HepG2 (cell line): ENCODE data around the gene GIPC2. TPM values are rescaled to one million over a fixed set of nuclear protein-coding genes. Genes with fewer than 3 reads are reported as not detected.

Experiments used
- ATAC-seq: fragments of 200-7000 bp; cut with Tn5 transposase; 3 replicates; pipeline ENCODE4 v1.9.1; 2020; ENCODE audit warnings: mild to moderate bottlenecking, moderate library complexity
- BruUV-seq: library from RNA; stranded (reverse); fragments of 400-500 nt; replicated peaks from 2 replicates; lab custom pipeline; 2021; lab: Mats Ljungman, UMichigan
- CTCF ChIA-PET: fragments of 300-600 bp; formaldehyde crosslinking; extraction: SDS; loops from one replicate; lab custom pipeline; 2021; ENCODE audit warnings: low total read pairs, inconsistent platforms, low intra/inter-chr PET ratio; lab: Yijun Ruan, JAX
- POLR2A ChIA-PET: fragments of 350-600 bp; sonication (Branson Sonifier 250); formaldehyde crosslinking; loops from one replicate; lab custom pipeline; 2020; ENCODE audit warnings: antibody characterized with exemption, inconsistent platforms; lab: Yijun Ruan, JAX
- DNase-seq: peaks from one replicate; pipeline ENCODE4 v3.0.0-alpha.2; 2015; ENCODE audit warnings: low spot score
- FAIRE-seq: peaks from 3 replicates; lab custom pipeline; 2011; peaks lifted over from hg19 to GRCh38; lab: Jason Lieb, UNC
- H2AFZ ChIP-seq: one replicate; pipeline ENCODE4 v1.6.1; 2011; ENCODE audit warnings: low read length, inconsistent platforms
- H3K27ac ChIP-seq: fragments of 300-600 bp; 3 replicates; pipeline ENCODE4 v1.8.0; 2011; ENCODE audit warnings: mixed run types, mild to moderate bottlenecking, mixed read lengths, low read length, inconsistent platforms; ENCODE audit not compliant: insufficient read depth; ENCODE audit errors: extremely low read length
- H3K27me3 ChIP-seq, 2 experiments: fragments of 200-600 bp in 1 of 2; 2 replicates in 1 of 2; 3 replicates in 1 of 2; pipeline versions ENCODE4 v1.6.0 to v1.8.0; 2011; ENCODE audit warnings: low read length in 2 of 2, mild to moderate bottlenecking in 2 of 2, moderate library complexity in 2 of 2, inconsistent platforms in 1 of 2; ENCODE audit not compliant: insufficient read depth in 2 of 2, control insufficient read depth in 1 of 2
- H3K36me3 ChIP-seq, 2 experiments: fragments of 200-600 bp in 1 of 2; replicated peaks in 1 of 2; 2 replicates in 1 of 2; 3 replicates in 1 of 2; pipeline versions ENCODE4 v1.5.1 to v1.8.0; 2011; ENCODE audit warnings: low read length in 2 of 2, inconsistent platforms in 1 of 2; ENCODE audit not compliant: insufficient read depth in 2 of 2, control insufficient read depth in 1 of 2
- H3K4me1 ChIP-seq: 2 replicates; pipeline ENCODE4 v1.5.1; 2012; ENCODE audit warnings: low read length, inconsistent platforms; ENCODE audit not compliant: insufficient read depth
- H3K4me2 ChIP-seq: 2 replicates; pipeline ENCODE4 v1.6.0; 2011; ENCODE audit warnings: low read depth, low read length, inconsistent platforms
- H3K4me3 ChIP-seq, 3 experiments: fragments of 200-600 bp in 1 of 3; sonication (generic), shearing (Covaris generic) in 1 of 3; replicated peaks in 1 of 3; 2 replicates each; pipeline ENCODE4 v1.5.1; 2011 to 2016; ENCODE audit warnings: low read length in 3 of 3, inconsistent platforms in 2 of 3, low read depth in 2 of 3, mild to moderate bottlenecking in 2 of 3, control low read depth in 1 of 3, mixed read lengths in 1 of 3; ENCODE audit not compliant: insufficient read depth in 1 of 3
- H3K79me2 ChIP-seq: one replicate; pipeline ENCODE4 v1.6.1; 2011; ENCODE audit warnings: low read length, inconsistent platforms; ENCODE audit not compliant: insufficient read depth
- H3K9ac ChIP-seq: 2 replicates; pipeline ENCODE4 v1.6.0; 2011; ENCODE audit warnings: mild to moderate bottlenecking, low read depth, low read length, inconsistent platforms; ENCODE audit not compliant: insufficient read depth
- H3K9me3 ChIP-seq: 2 replicates; pipeline ENCODE4 v1.5.1; 2012; ENCODE audit warnings: mild to moderate bottlenecking, low read length
- H4K20me1 ChIP-seq: 2 replicates; pipeline ENCODE4 v1.6.0; 2011; ENCODE audit warnings: inconsistent platforms, mild to moderate bottlenecking, low read length, moderate library complexity; ENCODE audit not compliant: insufficient read depth
- KDM2A ChIP-seq: sonication (generic); formaldehyde crosslinking; IDR thresholded peaks from 2 replicates; pipeline ENCODE4 v1.4.0; 2020; ENCODE audit warnings: low read depth, missing genetic modification reagents, borderline replicate concordance
- NAIF1 ChIP-seq: sonication (generic); formaldehyde crosslinking; IDR thresholded peaks from 2 replicates; pipeline ENCODE4 v1.5.0; 2020; ENCODE audit warnings: mild to moderate bottlenecking, missing genetic modification reagents, borderline replicate concordance
- NFYC ChIP-seq: IDR thresholded peaks from 2 replicates; pipeline ENCODE4 v1.6.1; 2016; ENCODE audit warnings: missing genetic modification reagents, missing compliant biosample characterization
- PATZ1 ChIP-seq: sonication (generic); formaldehyde crosslinking; IDR thresholded peaks from 2 replicates; pipeline ENCODE4 v1.4.0; 2020; ENCODE audit warnings: missing genetic modification reagents
- SP5 ChIP-seq: IDR thresholded peaks from 2 replicates; pipeline ENCODE4 v1.6.1; 2016; ENCODE audit warnings: low read depth, borderline replicate concordance
- ZNF350 ChIP-seq: sonication (generic); formaldehyde crosslinking; IDR thresholded peaks from 2 replicates; pipeline ENCODE4 v1.4.0; 2020; ENCODE audit warnings: mild to moderate bottlenecking, low read depth, missing genetic modification reagents, borderline replicate concordance
- WGBS: methylation state at CpG from one replicate; pipeline ENCODE4 v1.1.6; 2017; ENCODE audit warnings: low lambda C conversion rate; 5-methylcytosine and 5-hydroxymethylcytosine counted together
- in situ Hi-C: cut with HindIII; loops from 2 replicates; pipeline ENCODE4 v1.10.0; 2017; ENCODE audit warnings: low pct_unique_long_range_greater_than_20kb; ENCODE audit not compliant: extremely low pct_ligation_motif_present
- intact Hi-C: fragments of 100-400 bp; cut with micrococcal nuclease; formaldehyde crosslinking; loops from one replicate; pipeline ENCODE4 v1.10.0; 2022; ENCODE audit not compliant: unreplicated experiment
- polyA plus RNA-seq, 8 experiments: library from polyadenylated mRNA; depleted of rRNA in 3 of 8; stranded (reverse) in 7 of 8; unstranded in 1 of 8; fragments of >200 nt; fragmentation: Illumina TruSeq in 4 of 8; extraction: Trizol in 4 of 8; gene quantifications; 2 replicates each; pipeline versions ENCODE4 v1.2.1 to v1.2.3, GENCODE V29; 2011 to 2016; ENCODE audit warnings: low read depth in 4 of 8, missing spikeins in 1 of 8, mixed read lengths in 1 of 8; ENCODE audit not compliant: insufficient read depth in 1 of 8
- total RNA-seq, 5 experiments: library from RNA; depleted of rRNA; stranded (reverse); fragments of >200 nt; fragmentation: Illumina TruSeq; extraction: Trizol; gene quantifications; 2 replicates each; pipeline ENCODE4 v1.2.3, GENCODE V29; 2016; ENCODE audit warnings: low read depth in 1 of 5
- TF ChIP-seq, protein P1 (sequence below): sonication (generic); formaldehyde crosslinking; IDR thresholded peaks from 2 replicates; pipeline ENCODE4 v1.5.0; 2020; ENCODE audit warnings: mild to moderate bottlenecking, missing genetic modification reagents, borderline replicate concordance

GIPC2 gene
- total and polyA plus RNA-seq, 2 of the 13 experiments (the other 11 are each of a cell fraction or from before 2014, with no cell fraction given) = 6.1 to 21.6 TPM

- POLR2A ChIA-PET = no interaction called here
- ATAC-seq = no peak
- Histone ChIP-seq H3K4me2 (no peak overlapping the region), H2AFZ (no peak overlapping the region), H3K4me1 (no peaks in the 10 kb centered on the region), H3K9me3 (no peaks in the 10 kb centered on the region), H3K9ac (no peak overlapping the region), H4K20me1 (no peaks in the 10 kb centered on the region), H3K27ac (no peak overlapping the region), H3K27me3 (no peaks in the 10 kb centered on the region), H3K36me3 (no peaks in the 10 kb centered on the region; a peak in 2 of 5 replicates), H3K79me2 (no peaks in the 10 kb centered on the region), H3K4me3 (no peak overlapping the region)
- no peak for FAIRE-seq
- TF ChIP-seq PATZ1 (CRISPR knock-in tag) (no peak), ZNF350 (CRISPR knock-in tag) (no peak), NAIF1 (CRISPR knock-in tag) (no peak), KDM2A (CRISPR knock-in tag) (no peak), NFYC (no peak), SP5 (no peak)
- TF ChIP-seq, protein P1, sequence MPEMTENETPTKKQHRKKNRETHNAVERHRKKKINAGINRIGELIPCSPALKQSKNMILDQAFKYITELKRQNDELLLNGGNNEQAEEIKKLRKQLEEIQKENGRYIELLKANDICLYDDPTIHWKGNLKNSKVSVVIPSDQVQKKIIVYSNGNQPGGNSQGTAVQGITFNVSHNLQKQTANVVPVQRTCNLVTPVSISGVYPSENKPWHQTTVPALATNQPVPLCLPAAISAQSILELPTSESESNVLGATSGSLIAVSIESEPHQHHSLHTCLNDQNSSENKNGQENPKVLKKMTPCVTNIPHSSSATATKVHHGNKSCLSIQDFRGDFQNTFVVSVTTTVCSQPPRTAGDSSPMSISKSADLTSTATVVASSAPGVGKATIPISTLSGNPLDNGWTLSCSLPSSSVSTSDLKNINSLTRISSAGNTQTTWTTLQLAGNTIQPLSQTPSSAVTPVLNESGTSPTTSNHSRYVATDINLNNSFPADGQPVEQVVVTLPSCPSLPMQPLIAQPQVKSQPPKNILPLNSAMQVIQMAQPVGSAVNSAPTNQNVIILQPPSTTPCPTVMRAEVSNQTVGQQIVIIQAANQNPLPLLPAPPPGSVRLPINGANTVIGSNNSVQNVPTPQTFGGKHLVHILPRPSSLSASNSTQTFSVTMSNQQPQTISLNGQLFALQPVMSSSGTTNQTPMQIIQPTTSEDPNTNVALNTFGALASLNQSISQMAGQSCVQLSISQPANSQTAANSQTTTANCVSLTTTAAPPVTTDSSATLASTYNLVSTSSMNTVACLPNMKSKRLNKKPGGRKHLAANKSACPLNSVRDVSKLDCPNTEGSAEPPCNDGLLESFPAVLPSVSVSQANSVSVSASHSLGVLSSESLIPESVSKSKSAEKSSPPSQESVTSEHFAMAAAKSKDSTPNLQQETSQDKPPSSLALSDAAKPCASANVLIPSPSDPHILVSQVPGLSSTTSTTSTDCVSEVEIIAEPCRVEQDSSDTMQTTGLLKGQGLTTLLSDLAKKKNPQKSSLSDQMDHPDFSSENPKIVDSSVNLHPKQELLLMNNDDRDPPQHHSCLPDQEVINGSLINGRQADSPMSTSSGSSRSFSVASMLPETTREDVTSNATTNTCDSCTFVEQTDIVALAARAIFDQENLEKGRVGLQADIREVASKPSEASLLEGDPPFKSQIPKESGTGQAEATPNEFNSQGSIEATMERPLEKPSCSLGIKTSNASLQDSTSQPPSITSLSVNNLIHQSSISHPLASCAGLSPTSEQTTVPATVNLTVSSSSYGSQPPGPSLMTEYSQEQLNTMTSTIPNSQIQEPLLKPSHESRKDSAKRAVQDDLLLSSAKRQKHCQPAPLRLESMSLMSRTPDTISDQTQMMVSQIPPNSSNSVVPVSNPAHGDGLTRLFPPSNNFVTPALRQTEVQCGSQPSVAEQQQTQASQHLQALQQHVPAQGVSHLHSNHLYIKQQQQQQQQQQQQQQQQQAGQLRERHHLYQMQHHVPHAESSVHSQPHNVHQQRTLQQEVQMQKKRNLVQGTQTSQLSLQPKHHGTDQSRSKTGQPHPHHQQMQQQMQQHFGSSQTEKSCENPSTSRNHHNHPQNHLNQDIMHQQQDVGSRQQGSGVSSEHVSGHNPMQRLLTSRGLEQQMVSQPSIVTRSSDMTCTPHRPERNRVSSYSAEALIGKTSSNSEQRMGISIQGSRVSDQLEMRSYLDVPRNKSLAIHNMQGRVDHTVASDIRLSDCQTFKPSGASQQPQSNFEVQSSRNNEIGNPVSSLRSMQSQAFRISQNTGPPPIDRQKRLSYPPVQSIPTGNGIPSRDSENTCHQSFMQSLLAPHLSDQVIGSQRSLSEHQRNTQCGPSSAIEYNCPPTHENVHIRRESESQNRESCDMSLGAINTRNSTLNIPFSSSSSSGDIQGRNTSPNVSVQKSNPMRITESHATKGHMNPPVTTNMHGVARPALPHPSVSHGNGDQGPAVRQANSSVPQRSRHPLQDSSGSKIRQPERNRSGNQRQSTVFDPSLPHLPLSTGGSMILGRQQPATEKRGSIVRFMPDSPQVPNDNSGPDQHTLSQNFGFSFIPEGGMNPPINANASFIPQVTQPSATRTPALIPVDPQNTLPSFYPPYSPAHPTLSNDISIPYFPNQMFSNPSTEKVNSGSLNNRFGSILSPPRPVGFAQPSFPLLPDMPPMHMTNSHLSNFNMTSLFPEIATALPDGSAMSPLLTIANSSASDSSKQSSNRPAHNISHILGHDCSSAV (CRISPR knock-in tag) = no peak
- CTCF ChIA-PET = no interaction called here
- WGBS = 93% methylated on average over 2 of the region's 2 CpGs
- intact Hi-C loops = no loop called here
- no TSS peak for BruUV-seq
- in situ Hi-C loops = no loop called here
- DNase-seq = no peak
These were observed 55.3 kb downstream of the GIPC2 start for GRCh38 chr1:78101051-78101450.
